ENCODE data around the gene DPP4. TPM values are rescaled to one million over a fixed set of nuclear protein-coding genes. Genes with fewer than 3 reads are reported as not detected.

DPP4 gene
- total RNA-seq, 2 experiments from 2014 or later: 29.9 to 30.7 TPM

- ChIA-PET POLR2A (no interaction called here), CTCF (interaction anchor here (1.3 to 1.7 kb wide), 3 partner anchors 12 to 27 kb away, joined by 4 to 6 read pairs (median 5); no protein-coding TSS in a partner anchor)
- Mint-ChIP-seq H3K36me3 (peaks cover 18% of the 10 kb centered on the region), H3K27me3 (no peaks in the 10 kb centered on the region), H3K9me3 (no peaks in the 10 kb centered on the region), H3K4me3 (no peak overlapping the region), H3K4me1 (ENCODE audit: low read depth) (peaks cover 53% of the 10 kb centered on the region), H3K27ac (peak overlapping the region; percentile 92)
- intact Hi-C loops (cut with micrococcal nuclease): loop anchor here (10.0 kb wide), 2 partner anchors 319 to 831 kb away; partner anchors contain the start of genes IFIH1 and TANK
- peak; percentile 33 for DNase-seq
Observed at GRCh38 chr2:161995553-161996016, 78.4 kb downstream of the DPP4 start.

- Mint-ChIP-seq H3K27ac (peak overlapping the region; percentile 92), H3K36me3 (peaks cover 16% of the 10 kb centered on the region), H3K27me3 (no peaks in the 10 kb centered on the region), H3K4me3 (peak overlapping the region; percentile 59), H3K4me1 (ENCODE audit: low read depth) (peaks cover 57% of the 10 kb centered on the region), H3K9me3 (no peaks in the 10 kb centered on the region)
- ChIA-PET CTCF (interaction anchor here (1.7 kb wide), 2 partner anchors 13 to 16 kb away, joined by 5 to 6 read pairs; no protein-coding TSS in a partner anchor), POLR2A (no interaction called here)
- no peak for DNase-seq
- intact Hi-C loops (cut with micrococcal nuclease): loop anchor here (5.0 to 10.0 kb wide), 3 partner anchors 127 to 830 kb away; partner anchors contain the start of genes IFIH1 and TANK
Observed at GRCh38 chr2:161994761-161995520, 79.1 kb downstream of the DPP4 start.

- DNase-seq: peak; percentile 77
- Mint-ChIP-seq H3K27me3 (no peaks in the 10 kb centered on the region), H3K36me3 (peaks cover 16% of the 10 kb centered on the region), H3K4me3 (peak overlapping the region; percentile 73), H3K9me3 (no peaks in the 10 kb centered on the region), H3K4me1 (ENCODE audit: low read depth) (peaks cover 61% of the 10 kb centered on the region), H3K27ac (peak overlapping the region; percentile 92)
- POLR2A ChIA-PET: interaction anchor here (0.9 to 1.3 kb wide), 3 partner anchors 19 to 40 kb away, joined by 3 to 5 read pairs (median 3); no protein-coding TSS in a partner anchor
- CTCF ChIA-PET: interaction anchor here (0.6 to 1.7 kb wide), 11 partner anchors 12 to 406 kb away, joined by 3 to 14 read pairs (median 4); no protein-coding TSS in a partner anchor
- intact Hi-C loops (cut with micrococcal nuclease): loop anchor here (1.0 to 10.0 kb wide), 8 partner anchors 14 to 828 kb away; partner anchors contain the start of genes IFIH1 and TANK
Observed at GRCh38 chr2:161992531-161992930, 81.5 kb downstream of the DPP4 start.

- Mint-ChIP-seq H3K4me1 (ENCODE audit: low read depth) (peaks cover 61% of the 10 kb centered on the region), H3K36me3 (peaks cover 16% of the 10 kb centered on the region), H3K9me3 (no peaks in the 10 kb centered on the region), H3K27ac (peak overlapping the region; percentile 92), H3K4me3 (no peak overlapping the region), H3K27me3 (no peaks in the 10 kb centered on the region)
- CTCF ChIA-PET: interaction anchor here (0.6 to 1.7 kb wide), 8 partner anchors 25 to 406 kb away, joined by 3 to 14 read pairs (median 4); no protein-coding TSS in a partner anchor
- POLR2A ChIA-PET: interaction anchor here (0.5 to 1.3 kb wide), 4 partner anchors 20 to 40 kb away, joined by 3 to 5 read pairs (median 3); no protein-coding TSS in a partner anchor
- intact Hi-C loops (cut with micrococcal nuclease): loop anchor here (1.0 to 10.0 kb wide), 8 partner anchors 15 to 827 kb away; partner anchors contain the start of genes IFIH1 and TANK
- DNase-seq: no peak
Observed at GRCh38 chr2:161991991-161992390, 82.0 kb downstream of the DPP4 start.

- Mint-ChIP-seq H3K4me1 (ENCODE audit: low read depth) (peaks cover 54% of the 10 kb centered on the region), H3K36me3 (peaks cover 15% of the 10 kb centered on the region), H3K4me3 (no peak overlapping the region), H3K27ac (no peak overlapping the region), H3K9me3 (no peaks in the 10 kb centered on the region), H3K27me3 (no peaks in the 10 kb centered on the region)
- DNase-seq: no peak
- intact Hi-C loops (cut with micrococcal nuclease): loop anchor here (5.0 to 10.0 kb wide), 3 partner anchors 132 to 826 kb away; partner anchors contain the start of genes IFIH1 and TANK
- ChIA-PET POLR2A (no interaction called here), CTCF (interaction anchor here (0.7 kb wide), 1 partner anchor 17 kb away, joined by 5 read pairs; no protein-coding TSS in a partner anchor)
Observed at GRCh38 chr2:161990741-161991140, 83.3 kb downstream of the DPP4 start.

- Mint-ChIP-seq H3K36me3 (peaks cover 14% of the 10 kb centered on the region), H3K27me3 (no peaks in the 10 kb centered on the region), H3K4me3 (no peak overlapping the region), H3K9me3 (no peaks in the 10 kb centered on the region), H3K27ac (no peak overlapping the region), H3K4me1 (ENCODE audit: low read depth) (peaks cover 47% of the 10 kb centered on the region)
- DNase-seq: no peak
- intact Hi-C loops (cut with micrococcal nuclease): loop anchor here (5.0 to 10.0 kb wide), 3 partner anchors 132 to 825 kb away; partner anchors contain the start of genes IFIH1 and TANK
- ChIA-PET CTCF (interaction anchor here (0.7 kb wide), 1 partner anchor 18 kb away, joined by 5 read pairs; no protein-coding TSS in a partner anchor), POLR2A (no interaction called here)
Observed at GRCh38 chr2:161990036-161990435, 84.0 kb downstream of the DPP4 start.

GRCh38 chr2:161988589-161988988 lies 85.4 kb downstream of the DPP4 start:
- H3K27ac Mint-ChIP-seq: peak overlapping the region; percentile 33
- H3K9me3 Mint-ChIP-seq: no peaks in the 10 kb centered on the region
- POLR2A ChIA-PET: no interaction called here
- H3K4me1 Mint-ChIP-seq (ENCODE audit: low read depth): peaks cover 34% of the 10 kb centered on the region
- H3K27me3 Mint-ChIP-seq: no peaks in the 10 kb centered on the region
- CTCF ChIA-PET: interaction anchor here (0.7 to 0.8 kb wide), 2 partner anchors 17 to 31 kb away, joined by 3 read pairs; no protein-coding TSS in a partner anchor
- no peak overlapping the region for H3K4me3 Mint-ChIP-seq
- intact Hi-C loops (cut with micrococcal nuclease): no loop called here
- no peak for DNase-seq
- peaks cover 11% of the 10 kb centered on the region for H3K36me3 Mint-ChIP-seq

- intact Hi-C loops (cut with micrococcal nuclease): no loop called here
Observed at GRCh38 chr2:161987311-161987710, 86.7 kb downstream of the DPP4 start.

GRCh38 chr2:161983866-161984265 lies 90.1 kb downstream of the DPP4 start:
- no peaks in the 10 kb centered on the region for H3K27me3 Mint-ChIP-seq
- CTCF ChIA-PET: no interaction called here
- H3K4me3 Mint-ChIP-seq: no peak overlapping the region
- intact Hi-C loops (cut with micrococcal nuclease): no loop called here
- H3K36me3 Mint-ChIP-seq: no peaks in the 10 kb centered on the region
- peaks cover 32% of the 10 kb centered on the region for H3K4me1 Mint-ChIP-seq (ENCODE audit: low read depth)
- no peaks in the 10 kb centered on the region for H3K9me3 Mint-ChIP-seq
- POLR2A ChIA-PET: no interaction called here
- H3K27ac Mint-ChIP-seq: no peak overlapping the region
- no peak for DNase-seq

More at GRCh38 chr2:161987311-161987710, 86.7 kb downstream of the DPP4 start:
- DNase-seq: no peak
- H3K4me3 Mint-ChIP-seq: no peak overlapping the region
- H3K36me3 Mint-ChIP-seq: peaks cover 8% of the 10 kb centered on the region
- peaks cover 28% of the 10 kb centered on the region for H3K4me1 Mint-ChIP-seq (ENCODE audit: low read depth)
- H3K27ac Mint-ChIP-seq: no peak overlapping the region
- CTCF ChIA-PET: interaction anchor here (0.7 kb wide), 1 partner anchor 20 kb away, joined by 3 read pairs; no protein-coding TSS in a partner anchor
- POLR2A ChIA-PET: no interaction called here
- H3K9me3 Mint-ChIP-seq: no peaks in the 10 kb centered on the region
- H3K27me3 Mint-ChIP-seq: no peaks in the 10 kb centered on the region

- Mint-ChIP-seq H3K9me3 (no peaks in the 10 kb centered on the region), H3K36me3 (no peaks in the 10 kb centered on the region), H3K27ac (no peak overlapping the region), H3K4me3 (no peak overlapping the region), H3K27me3 (no peaks in the 10 kb centered on the region), H3K4me1 (ENCODE audit: low read depth) (peaks cover 29% of the 10 kb centered on the region)
- intact Hi-C loops (cut with micrococcal nuclease): no loop called here
- CTCF ChIA-PET: no interaction called here
- POLR2A ChIA-PET: no interaction called here
- DNase-seq: no peak
Observed at GRCh38 chr2:161983331-161983651, 90.7 kb downstream of the DPP4 start.

GRCh38 chr2:161982548-161983330 lies 91.3 kb downstream of the DPP4 start:
- ChIA-PET POLR2A (no interaction called here), CTCF (no interaction called here)
- Mint-ChIP-seq H3K4me3 (no peak overlapping the region), H3K27ac (no peak overlapping the region), H3K4me1 (ENCODE audit: low read depth) (peaks cover 29% of the 10 kb centered on the region), H3K27me3 (no peaks in the 10 kb centered on the region), H3K9me3 (no peaks in the 10 kb centered on the region), H3K36me3 (no peaks in the 10 kb centered on the region)
- DNase-seq: no peak
- intact Hi-C loops (cut with micrococcal nuclease): no loop called here

All from activated CD4-positive, alpha-beta memory T cell treated with anti-CD3 and anti-CD28 coated beads for 36 hours (primary cell).